Testis (tissue), 3 donors: Measurements from ENCODE around the gene SLC22A23. TPM values are rescaled to one million over a fixed set of nuclear protein-coding genes. Genes with fewer than 3 reads are reported as not detected.

Source experiments
- DNase-seq: peaks from one replicate; pipeline ENCODE4 v3.0.0-alpha.2; 2019
- H3K27ac ChIP-seq, 2 donors: fragments of 200-600 bp; sonication (generic); one replicate each; pipeline ENCODE4 v1.5.1; 2019
- H3K27me3 ChIP-seq: fragments of 200-600 bp; sonication (generic); one replicate; pipeline ENCODE4 v1.5.1; 2019
- H3K36me3 ChIP-seq: fragments of 200-600 bp; sonication (generic); one replicate; pipeline ENCODE4 v1.5.1; 2017; ENCODE audit warnings: low read depth; ENCODE audit errors: missing control alignments
- H3K4me1 ChIP-seq: fragments of 200-600 bp; sonication (generic); one replicate; pipeline ENCODE4 v1.5.1; 2019
- H3K4me3 ChIP-seq, 2 donors: fragments of 200-600 bp; sonication (generic); one replicate each; pipeline ENCODE4 v1.5.1; 2017 to 2019
- H3K9me3 ChIP-seq: fragments of 200-600 bp; sonication (generic); one replicate; pipeline ENCODE4 v1.5.1; 2017
- CTCF ChIP-seq, 3 experiments: fragments of 450-650 bp in 2 of 3; fragments of 200-600 bp in 1 of 3; sonication (generic) in 1 of 3; IDR thresholded peaks; one replicate each; pipeline ENCODE4 v1.5.1; 2016 to 2019; ENCODE audit warnings: antibody characterized with exemption in 3 of 3, mild to moderate bottlenecking in 2 of 3, moderate library complexity in 1 of 3
- POLR2A ChIP-seq: fragments of 450-650 bp; IDR thresholded peaks from one replicate; pipeline ENCODE4 v1.6.1; 2017; ENCODE audit warnings: antibody characterized with exemption, mild to moderate bottlenecking, moderate library complexity
- WGBS, 2 donors: methylation state at CpG; one replicate each; pipeline ENCODE4 v1.1.5; 2018; 5-methylcytosine and 5-hydroxymethylcytosine counted together
- intact Hi-C: fragments of 100-400 bp; cut with DNase I; formaldehyde crosslinking; loops from one replicate; pipeline ENCODE4 v1.15.1; 2023; ENCODE audit warnings: low total_unique reads
- polyA plus RNA-seq: library from polyadenylated mRNA; stranded (reverse); fragments of 350-450 nt; fragmentation: Illumina TruSeq; extraction: RNeasy Lipid Tissue Mini Kit (QIAGEN cat#74804); gene quantifications from one replicate; pipeline ENCODE4 v1.2.3, GENCODE V29; 2014; ENCODE audit warnings: low read depth, low replicate concordance; ENCODE audit not compliant: insufficient read depth
- total RNA-seq, 2 donors: library from RNA; depleted of rRNA; stranded (reverse); fragments of >200 nt; gene quantifications; one replicate each; pipeline ENCODE4 v1.2.3, GENCODE V29; 2016

The SLC22A23 gene
- total and polyA plus RNA-seq, 3 donors from 2014 or later: 9.0 to 20.9 (median 14.9) TPM

- Histone ChIP-seq H3K4me1 (peaks cover 3% of the 10 kb centered on the region), H3K4me3 (peak overlapping the region; percentile 29 to 51), H3K27me3 (no peaks in the 10 kb centered on the region), H3K36me3 (no peaks in the 10 kb centered on the region), H3K9me3 (no peaks in the 10 kb centered on the region), H3K27ac (no peak overlapping the region)
- TF ChIP-seq POLR2A (no peak), CTCF (IDR thresholded peaks at IDR 0.05) (no peak)
- WGBS, 2 donors: 73 to 88% methylated on average over 34 to 40 of the region's 40 CpGs
- no peak for DNase-seq
- intact Hi-C loops: loop anchor here (5.0 to 10.0 kb wide), 2 partner anchors 89 to 126 kb away; no protein-coding TSS in a partner anchor
Observed at GRCh38 chr6:3253597-3253961, 203.3 kb downstream of the SLC22A23 start.

- no peak for TF ChIP-seq POLR2A
- no peak for TF ChIP-seq CTCF (IDR thresholded peaks at IDR 0.05)
- no peaks in the 10 kb centered on the region for H3K27me3 ChIP-seq
- no peak overlapping the region for H3K27ac ChIP-seq
- H3K9me3 ChIP-seq: no peaks in the 10 kb centered on the region
- no peak for DNase-seq
- 84% methylated on average over 8 to 22 of the region's 22 CpGs for WGBS, 2 donors
- peaks cover 3% of the 10 kb centered on the region for H3K4me1 ChIP-seq
- intact Hi-C loops: loop anchor here (5.0 to 10.0 kb wide), 2 partner anchors 88 to 126 kb away; no protein-coding TSS in a partner anchor
- H3K36me3 ChIP-seq: no peaks in the 10 kb centered on the region
- H3K4me3 ChIP-seq: peak overlapping the region; percentile 29 to 51
Observed at GRCh38 chr6:3252861-3253596, 203.8 kb downstream of the SLC22A23 start.

- TF ChIP-seq POLR2A: no peak
- TF ChIP-seq CTCF (IDR thresholded peaks at IDR 0.05): no peak
- H3K36me3 ChIP-seq: no peaks in the 10 kb centered on the region
- peak overlapping the region in 1 of 2 donors; percentile 51 for H3K4me3 ChIP-seq
- H3K27ac ChIP-seq: no peak overlapping the region
- no peaks in the 10 kb centered on the region for H3K27me3 ChIP-seq
- peaks cover 5% of the 10 kb centered on the region for H3K4me1 ChIP-seq
- WGBS, 2 donors: 59 to 69% methylated on average over 9 to 10 of the region's 10 CpGs
- intact Hi-C loops: loop anchor here (5.0 to 10.0 kb wide), 2 partner anchors 88 to 125 kb away; no protein-coding TSS in a partner anchor
- no peaks in the 10 kb centered on the region for H3K9me3 ChIP-seq
- no peak for DNase-seq
Observed at GRCh38 chr6:3252369-3252768, 204.5 kb downstream of the SLC22A23 start.

GRCh38 chr6:3251462-3252314 lies 205.2 kb downstream of the SLC22A23 start:
- Histone ChIP-seq H3K4me3 (no peak overlapping the region), H3K36me3 (no peaks in the 10 kb centered on the region), H3K27me3 (no peaks in the 10 kb centered on the region), H3K4me1 (peaks cover 5% of the 10 kb centered on the region), H3K27ac (no peak overlapping the region), H3K9me3 (no peaks in the 10 kb centered on the region)
- 28 to 29% methylated on average over 20 of the region's 20 CpGs for WGBS, 2 donors
- DNase-seq: peak; percentile 78
- intact Hi-C loops: loop anchor here (5.0 to 10.0 kb wide), 2 partner anchors 87 to 124 kb away; no protein-coding TSS in a partner anchor
- no peak for TF ChIP-seq POLR2A
- peak; percentile 88 to 96 (median 91) for TF ChIP-seq CTCF (IDR thresholded peaks at IDR 0.05)
